Measurements from ENCODE around the gene RERE.
"Not testable (repeated sequence)": the region's sequence is repeated elsewhere in the genome, so short reads cannot be mapped to it uniquely, and the experiment has no call there.

DNA sequence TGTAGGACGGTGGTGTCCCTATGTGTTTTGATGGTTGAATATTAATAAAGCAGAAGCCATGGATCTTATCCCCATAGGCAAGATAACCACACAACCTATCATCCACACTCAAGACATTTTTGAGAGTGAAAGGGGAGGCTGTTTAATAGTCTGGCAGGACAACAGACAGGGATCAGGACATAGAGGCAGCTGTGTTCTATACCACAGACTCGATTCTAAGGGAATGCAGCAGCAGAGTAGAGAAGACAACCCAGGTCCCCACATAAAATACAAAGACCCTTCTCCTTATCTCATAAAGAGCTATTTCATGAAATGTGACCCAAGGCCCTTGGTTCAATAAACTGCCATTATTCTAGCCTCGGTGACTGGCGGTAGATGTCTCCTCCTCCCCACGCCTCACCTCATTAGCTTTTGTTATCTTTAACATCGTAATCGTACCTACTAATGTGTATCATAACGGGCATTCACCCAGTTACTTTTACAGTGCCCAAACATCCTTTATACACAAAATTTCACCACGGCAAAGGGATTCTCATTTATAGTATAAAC, 196.3 kb downstream of the RERE start:
- not testable (repeated sequence) for TF ChIP-seq POLR2A (IDR thresholded peaks at IDR 0.05; ENCODE audit: low read depth, low read length); TAF1 (IDR thresholded peaks at IDR 0.05; ENCODE audit: borderline replicate concordance, low read depth, low read length)
